ENCODE measurements around the gene MS4A4E.

DNA sequence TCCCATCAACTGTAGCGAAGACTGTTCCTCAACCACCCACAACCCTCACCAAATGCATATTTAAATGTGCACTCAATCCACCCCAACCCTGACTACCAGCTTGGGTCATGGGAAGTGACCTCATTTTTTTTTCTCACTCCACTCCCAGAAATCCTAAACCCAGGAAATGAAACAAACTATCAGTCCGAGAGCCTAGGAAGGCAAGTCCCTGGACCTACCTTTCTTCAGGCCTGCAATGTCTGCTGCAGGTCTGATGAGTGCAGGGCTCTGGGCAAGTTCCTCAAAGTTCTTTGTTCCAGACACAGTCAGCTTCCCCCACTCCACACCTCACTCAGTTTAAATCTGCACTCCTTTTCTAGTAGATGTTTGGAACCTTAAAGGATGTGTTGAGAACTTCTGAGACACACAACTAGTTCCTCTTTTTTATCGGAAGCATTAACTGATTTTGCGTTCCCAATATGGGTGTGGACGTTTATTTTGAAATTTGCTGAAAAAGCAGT lies at the start of gene MS4A4E:
- TF ChIP-seq EZH2 (IDR thresholded peaks at IDR 0.05; ENCODE audit: low read depth), result no peak
- TF ChIP-seq CTCF (conservative IDR thresholded peaks at IDR 0.05), result no peak

Measured in PC-9 (cell line).